HFF-Myc (cell line): ENCODE measurements around the gene TUT7.
"Not testable (repeated sequence)": the region's sequence is repeated elsewhere in the genome, so short reads cannot be mapped to it uniquely, and the experiment has no call there.

Experiments
- DNase-seq: peaks from one replicate; pipeline ENCODE4 v3.0.0-alpha.2; 2011; ENCODE audit warnings: low read depth; ENCODE audit errors: extremely low read depth
- H3K4me3 ChIP-seq: replicated peaks from 2 replicates; pipeline ENCODE4 v1.5.1; 2011; ENCODE audit warnings: low read depth, mild to moderate bottlenecking, control low read depth, low read length
- TF ChIP-seq, protein P1 (sequence below): IDR thresholded peaks from 2 replicates; pipeline ENCODE4 v1.5.1; 2012; ENCODE audit warnings: mild to moderate bottlenecking, low read depth, low read length, control low read depth; ENCODE audit errors: missing control alignments

The TUT7 gene

DNA sequence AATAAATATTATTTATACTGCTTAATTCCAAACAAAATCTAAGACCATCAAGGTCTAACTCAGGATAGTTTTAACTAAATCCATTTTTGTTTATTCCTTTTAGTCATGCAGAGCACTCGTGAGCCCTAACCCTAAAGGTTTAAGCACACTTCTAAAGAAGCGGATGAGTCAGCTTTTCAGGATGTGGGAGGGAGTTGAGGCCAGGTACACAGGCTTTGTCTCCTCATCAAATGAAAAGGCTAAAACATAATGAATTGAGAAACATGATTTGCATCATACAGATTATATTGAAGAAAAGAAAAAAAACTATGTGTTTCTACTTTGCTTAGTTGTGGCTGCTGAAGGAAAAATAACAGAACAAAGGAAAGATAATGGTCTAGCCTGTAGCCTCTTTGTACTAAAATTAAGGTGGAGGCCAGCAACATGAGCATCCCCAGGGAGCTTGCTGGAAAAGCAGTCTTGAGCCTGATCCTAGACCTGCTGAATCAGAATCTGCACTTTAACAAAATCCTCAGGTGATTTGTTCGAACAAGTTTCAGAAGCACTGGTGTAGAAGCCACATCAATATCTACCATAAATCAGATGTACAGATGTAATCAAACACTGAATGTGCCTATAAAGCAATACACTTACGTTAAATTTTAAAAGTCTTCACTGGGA is 50.8 kb downstream of the TUT7 start:
- no peak for DNase-seq
- no peak overlapping the region for H3K4me3 ChIP-seq
- TF ChIP-seq, protein P1, sequence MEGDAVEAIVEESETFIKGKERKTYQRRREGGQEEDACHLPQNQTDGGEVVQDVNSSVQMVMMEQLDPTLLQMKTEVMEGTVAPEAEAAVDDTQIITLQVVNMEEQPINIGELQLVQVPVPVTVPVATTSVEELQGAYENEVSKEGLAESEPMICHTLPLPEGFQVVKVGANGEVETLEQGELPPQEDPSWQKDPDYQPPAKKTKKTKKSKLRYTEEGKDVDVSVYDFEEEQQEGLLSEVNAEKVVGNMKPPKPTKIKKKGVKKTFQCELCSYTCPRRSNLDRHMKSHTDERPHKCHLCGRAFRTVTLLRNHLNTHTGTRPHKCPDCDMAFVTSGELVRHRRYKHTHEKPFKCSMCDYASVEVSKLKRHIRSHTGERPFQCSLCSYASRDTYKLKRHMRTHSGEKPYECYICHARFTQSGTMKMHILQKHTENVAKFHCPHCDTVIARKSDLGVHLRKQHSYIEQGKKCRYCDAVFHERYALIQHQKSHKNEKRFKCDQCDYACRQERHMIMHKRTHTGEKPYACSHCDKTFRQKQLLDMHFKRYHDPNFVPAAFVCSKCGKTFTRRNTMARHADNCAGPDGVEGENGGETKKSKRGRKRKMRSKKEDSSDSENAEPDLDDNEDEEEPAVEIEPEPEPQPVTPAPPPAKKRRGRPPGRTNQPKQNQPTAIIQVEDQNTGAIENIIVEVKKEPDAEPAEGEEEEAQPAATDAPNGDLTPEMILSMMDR, result no peak

DNA sequence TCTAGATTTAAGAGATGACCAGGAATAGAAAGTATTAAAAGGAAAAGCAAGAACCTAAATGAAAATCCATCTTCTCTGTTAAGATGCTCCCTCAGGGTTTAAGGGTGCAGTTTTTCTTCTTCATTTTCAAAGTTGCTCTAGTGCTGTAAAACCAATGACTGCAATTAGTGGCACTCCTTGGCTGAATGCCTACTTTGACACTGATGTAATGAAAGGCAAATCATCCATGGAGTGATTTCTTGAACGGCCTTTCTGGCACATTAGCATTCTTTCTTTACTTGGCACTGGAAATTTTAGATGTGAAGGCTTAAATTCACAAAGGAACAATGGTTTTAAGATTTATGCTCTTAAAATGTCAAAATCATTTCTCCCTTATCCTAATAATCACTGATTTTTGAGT is 52.5 kb downstream of the TUT7 start:
- no peak for DNase-seq
- TF ChIP-seq, protein P1, result no peak
- H3K4me3 ChIP-seq, result no peak overlapping the region

DNA sequence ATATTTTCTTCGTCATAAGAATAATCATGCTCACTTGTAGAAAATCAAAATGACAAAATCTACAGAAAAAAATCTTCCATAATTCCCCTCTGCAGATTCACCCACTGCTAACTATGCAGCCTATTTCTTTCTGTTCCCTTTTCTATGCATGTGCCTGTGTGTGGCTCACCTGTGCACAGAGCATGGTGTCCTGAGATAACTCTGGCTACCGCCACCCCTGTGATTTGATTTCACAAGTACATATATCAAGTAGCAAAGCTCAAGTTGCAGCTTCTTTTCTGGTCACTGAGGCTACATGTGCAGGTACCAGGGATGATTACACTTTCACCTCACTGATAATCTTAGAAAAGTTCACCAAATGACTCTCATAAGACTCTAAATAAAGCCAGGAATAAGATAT is 53.5 kb downstream of the TUT7 start:
- DNase-seq, result no peak
- TF ChIP-seq, protein P1, result no peak
- H3K4me3 ChIP-seq, result no peak overlapping the region

DNA sequence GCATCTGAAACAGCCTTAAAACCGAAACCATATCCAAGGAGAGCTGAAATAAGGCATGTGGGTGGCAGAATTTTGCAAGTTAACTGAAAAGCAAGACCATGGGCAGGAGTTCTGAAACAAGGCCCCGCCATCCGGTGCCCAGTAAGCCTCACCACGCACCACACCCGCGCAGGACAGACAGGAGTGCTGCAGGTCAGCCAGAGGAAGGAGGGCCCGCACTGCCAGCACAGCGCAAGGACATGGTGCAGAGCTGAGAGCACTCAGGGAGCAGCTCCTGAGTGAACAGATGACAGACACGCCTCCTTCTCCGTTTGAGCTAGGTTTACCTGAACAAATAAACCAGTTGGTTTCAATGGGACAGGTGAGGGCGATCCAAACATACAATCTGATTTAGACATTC is 55.3 kb downstream of the TUT7 start:
- TF ChIP-seq, protein P1, result no peak
- DNase-seq, result no peak
- no peak overlapping the region for H3K4me3 ChIP-seq

DNA sequence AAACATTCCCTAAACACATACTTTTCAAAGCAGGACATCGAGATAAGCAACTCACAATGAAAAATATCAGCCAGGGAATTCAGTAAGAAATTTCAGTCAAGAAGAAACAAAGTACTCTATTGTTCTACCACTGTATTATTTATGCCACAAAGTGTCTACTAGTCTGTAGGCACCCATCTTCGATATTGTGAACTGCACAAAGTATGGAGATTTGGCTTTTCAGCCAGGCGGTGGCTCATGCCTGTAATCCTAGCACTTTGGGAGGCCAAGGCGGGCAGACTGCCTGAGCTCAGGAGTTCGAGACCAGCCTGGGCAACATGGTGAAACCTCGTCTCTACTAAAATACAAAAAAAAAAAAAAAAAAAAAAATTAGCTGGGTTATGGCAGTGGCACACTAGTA is 63.9 kb downstream of the TUT7 start:
- H3K4me3 ChIP-seq, DNase-seq: not testable (repeated sequence)

DNA sequence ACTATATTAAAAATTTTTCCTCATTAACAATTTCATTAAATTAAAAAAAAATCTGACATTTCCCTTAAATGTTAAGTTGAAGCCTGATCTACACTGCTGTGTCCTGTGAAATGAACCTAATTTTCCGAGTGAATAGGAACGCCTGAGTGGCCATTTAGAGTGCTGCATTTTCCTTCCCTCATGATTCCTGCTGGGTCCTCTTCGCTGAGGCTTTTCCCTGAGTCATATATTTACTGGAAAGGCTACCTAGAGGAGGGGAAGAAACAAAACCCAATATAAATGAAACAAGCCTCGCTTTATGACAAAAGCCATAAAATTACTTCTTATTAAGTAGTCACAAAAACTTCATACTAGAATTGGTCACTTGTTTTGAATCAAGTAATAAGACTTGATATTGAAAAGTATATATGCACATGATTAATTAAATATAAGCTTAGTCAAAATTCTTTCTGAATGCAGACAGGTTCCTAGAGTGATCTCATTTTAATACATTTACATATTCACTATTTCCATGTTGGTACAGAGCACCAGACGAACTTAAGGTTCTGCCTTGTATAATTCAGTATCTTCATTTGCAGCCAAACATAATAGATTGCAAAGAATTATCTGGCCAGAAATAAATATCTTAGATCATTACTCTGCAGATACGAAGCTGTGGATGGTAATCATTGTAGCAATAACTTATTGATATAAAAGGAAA is 65.6 kb downstream of the TUT7 start:
- no peak overlapping the region for H3K4me3 ChIP-seq
- TF ChIP-seq, protein P1, result no peak
- DNase-seq, result no peak

DNA sequence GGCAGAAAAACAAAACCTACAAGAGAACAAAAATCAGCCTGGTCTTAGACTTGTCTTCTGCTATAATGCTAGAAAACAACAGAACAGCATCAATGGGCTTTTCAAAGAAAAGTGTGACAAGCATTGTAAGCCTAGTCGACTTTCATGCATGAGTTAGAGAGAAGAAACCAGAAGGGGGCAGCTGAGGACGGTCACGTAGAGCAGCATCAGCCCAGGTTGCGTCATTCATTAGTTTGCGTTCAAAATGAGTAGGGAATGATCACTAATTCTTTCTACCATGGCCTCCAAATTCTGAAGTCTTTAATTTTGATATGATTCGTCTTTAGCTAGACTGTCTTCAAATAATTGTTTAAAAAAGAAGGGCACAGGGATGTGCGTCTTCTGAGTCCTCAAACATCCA is 67.2 kb downstream of the TUT7 start:
- TF ChIP-seq, protein P1, result peak; percentile 39
- no peak for DNase-seq
- no peak overlapping the region for H3K4me3 ChIP-seq
